ENCODE results near the gene ACOX2.
A peak's percentile ranks its signal among the peaks of the same experiment; 100 is the strongest.

ACOX2 gene

GRCh38 chr3:58572634-58573230, 35.7 kb upstream of the ACOX2 start:
- no peak for TF ChIP-seq CTCF (conservative IDR thresholded peaks at IDR 0.05; ENCODE audit: low read length)

GRCh38 chr3:58572013-58572633, 35.1 kb upstream of the ACOX2 start:
- TF ChIP-seq CTCF (conservative IDR thresholded peaks at IDR 0.05; ENCODE audit: low read length), result no peak
- no peak for DNase-seq (ENCODE audit: low read depth)
- H3K4me3 ChIP-seq (ENCODE audit: low read length), result no peak overlapping the region

More at GRCh38 chr3:58572634-58573230, 35.7 kb upstream of the ACOX2 start:
- H3K4me3 ChIP-seq (ENCODE audit: low read length), result no peak overlapping the region
- no peak for DNase-seq (ENCODE audit: low read depth)

GRCh38 chr3:58570851-58571250, 33.9 kb upstream of the ACOX2 start:
- no peak overlapping the region for H3K4me3 ChIP-seq (ENCODE audit: low read length)
- DNase-seq (ENCODE audit: low read depth), result no peak
- no peak for TF ChIP-seq CTCF (conservative IDR thresholded peaks at IDR 0.05; ENCODE audit: low read length)

GRCh38 chr3:58569287-58570001, 32.5 kb upstream of the ACOX2 start:
- no peak overlapping the region for H3K4me3 ChIP-seq (ENCODE audit: low read length)
- no peak for DNase-seq (ENCODE audit: low read depth)
- no peak for TF ChIP-seq CTCF (conservative IDR thresholded peaks at IDR 0.05; ENCODE audit: low read length)

GRCh38 chr3:58568572-58569286, 31.7 kb upstream of the ACOX2 start:
- peak; percentile 65 for DNase-seq (ENCODE audit: low read depth)
- no peak overlapping the region for H3K4me3 ChIP-seq (ENCODE audit: low read length)
- peak; percentile 96 for TF ChIP-seq CTCF (conservative IDR thresholded peaks at IDR 0.05; ENCODE audit: low read length)

GRCh38 chr3:58567251-58567515, 30.2 kb upstream of the ACOX2 start:
- no peak for TF ChIP-seq CTCF (conservative IDR thresholded peaks at IDR 0.05; ENCODE audit: low read length)
- no peak overlapping the region for H3K4me3 ChIP-seq (ENCODE audit: low read length)
- DNase-seq (ENCODE audit: low read depth), result no peak

Data from AG10803 (cell line).